ENCODE measurements around the gene P2RX3. TPM values are rescaled to one million over a fixed set of nuclear protein-coding genes. Genes with fewer than 3 reads are reported as not detected.

The P2RX3 gene
- total and polyA plus RNA-seq, 10 of the 15 experiments (the other 5 are each of a cell fraction or from before 2014, with no cell fraction given) = 0.05 to 0.12 TPM; not detected in 8

- in situ Hi-C loops (cut with MboI) (no loop called here), intact Hi-C loops (cut with micrococcal nuclease; ENCODE audit: unreplicated experiment) (no loop called here)
- ChIA-PET RAD21 (ENCODE audit: unreplicated experiment) (no interaction called here), SMC1A (ENCODE audit: uncharacterized antibody, unreplicated experiment) (no interaction called here), POLR2A (no interaction called here), CTCF (interaction anchor here (1.5 kb wide), 1 partner anchor 56 kb away, joined by 4 read pairs; no protein-coding TSS in a partner anchor)
- Histone ChIP-seq H3K27ac (ENCODE audit: control insufficient read depth, insufficient read depth) (no peak overlapping the region), H4K20me1 (ENCODE audit: control insufficient read depth, insufficient read depth) (no peaks in the 10 kb centered on the region), H3K9me3 (replicated peaks; ENCODE audit: control insufficient read depth, insufficient read depth, low read length) (no peaks in the 10 kb centered on the region), H3K36me3 (ENCODE audit: control insufficient read depth in 2 of 2, insufficient read depth in 2 of 2, low read length in 1 of 2) (no peaks in the 10 kb centered on the region; a peak in 1 of 4 replicates), H3K79me2 (ENCODE audit: control insufficient read depth, insufficient read depth, low read length) (no peaks in the 10 kb centered on the region), H3K4me2 (ENCODE audit: control insufficient read depth, insufficient read depth) (no peak overlapping the region), H3K27me3 (replicated peaks in 1 of 2; ENCODE audit: control insufficient read depth in 2 of 2, insufficient read depth in 2 of 2, low read length in 1 of 2) (no peaks in the 10 kb centered on the region), H3K9ac (ENCODE audit: control insufficient read depth, insufficient read depth, low read length) (no peak overlapping the region), H2AFZ (ENCODE audit: control insufficient read depth, low read depth, low read length) (no peak overlapping the region), H3K4me3 (no peak overlapping the region), H3K4me1 (ENCODE audit: control insufficient read depth, insufficient read depth, low read length) (0 out of 2 replicates have a peak, but pooled peaks cover 3% of the 10 kb centered on the region)
- 84% methylated on average over 8 of the region's 8 CpGs for WGBS (ENCODE audit: insufficient coverage, insufficient replicate concordance, low lambda C conversion rate, missing lambda C conversion rate)
- no peak for TF ChIP-seq SREBF2 (IDR thresholded peaks at IDR 0.05; ENCODE audit: low read length)
- TF ChIP-seq RCOR1 (conservative IDR thresholded peaks at IDR 0.05; ENCODE audit: low read depth, low read length) = no peak
- TF ChIP-seq TARDBP (IDR thresholded peaks at IDR 0.05; ENCODE audit: borderline replicate concordance) = no peak
- no peak for TF ChIP-seq NFIC (IDR thresholded peaks at IDR 0.05; ENCODE audit: low read depth, low read length)
- no peak for TF ChIP-seq BACH1 (IDR thresholded peaks at IDR 0.05; ENCODE audit: borderline replicate concordance)
- TF ChIP-seq NRF1 (conservative IDR thresholded peaks at IDR 0.05; ENCODE audit: low read depth, low read length) = no peak
- TF ChIP-seq CHD2 (IDR thresholded peaks at IDR 0.05; ENCODE audit: borderline replicate concordance, low read depth, low read length) = no peak
- TF ChIP-seq MEF2B (IDR thresholded peaks at IDR 0.05; ENCODE audit: partially characterized antibody, poor library complexity, severe bottlenecking) = no peak
- no peak for TF ChIP-seq RAD51 (IDR thresholded peaks at IDR 0.05)
- no peak for TF ChIP-seq CBX3 (IDR thresholded peaks at IDR 0.05; ENCODE audit: borderline replicate concordance, low read depth)
- no peak for TF ChIP-seq MYC (IDR thresholded peaks at IDR 0.05; ENCODE audit: insufficient read depth, insufficient read length, insufficient replicate concordance, low read length, severe bottlenecking)
- TF ChIP-seq, protein P1, sequence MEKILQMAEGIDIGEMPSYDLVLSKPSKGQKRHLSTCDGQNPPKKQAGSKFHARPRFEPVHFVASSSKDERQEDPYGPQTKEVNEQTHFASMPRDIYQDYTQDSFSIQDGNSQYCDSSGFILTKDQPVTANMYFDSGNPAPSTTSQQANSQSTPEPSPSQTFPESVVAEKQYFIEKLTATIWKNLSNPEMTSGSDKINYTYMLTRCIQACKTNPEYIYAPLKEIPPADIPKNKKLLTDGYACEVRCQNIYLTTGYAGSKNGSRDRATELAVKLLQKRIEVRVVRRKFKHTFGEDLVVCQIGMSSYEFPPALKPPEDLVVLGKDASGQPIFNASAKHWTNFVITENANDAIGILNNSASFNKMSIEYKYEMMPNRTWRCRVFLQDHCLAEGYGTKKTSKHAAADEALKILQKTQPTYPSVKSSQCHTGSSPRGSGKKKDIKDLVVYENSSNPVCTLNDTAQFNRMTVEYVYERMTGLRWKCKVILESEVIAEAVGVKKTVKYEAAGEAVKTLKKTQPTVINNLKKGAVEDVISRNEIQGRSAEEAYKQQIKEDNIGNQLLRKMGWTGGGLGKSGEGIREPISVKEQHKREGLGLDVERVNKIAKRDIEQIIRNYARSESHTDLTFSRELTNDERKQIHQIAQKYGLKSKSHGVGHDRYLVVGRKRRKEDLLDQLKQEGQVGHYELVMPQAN (conservative IDR thresholded peaks at IDR 0.05) = no peak
- TF ChIP-seq IKZF1 (conservative IDR thresholded peaks at IDR 0.05) = no peak
- no peak for TF ChIP-seq HCFC1 (IDR thresholded peaks at IDR 0.05; ENCODE audit: low read length)
- TF ChIP-seq, protein P2, sequence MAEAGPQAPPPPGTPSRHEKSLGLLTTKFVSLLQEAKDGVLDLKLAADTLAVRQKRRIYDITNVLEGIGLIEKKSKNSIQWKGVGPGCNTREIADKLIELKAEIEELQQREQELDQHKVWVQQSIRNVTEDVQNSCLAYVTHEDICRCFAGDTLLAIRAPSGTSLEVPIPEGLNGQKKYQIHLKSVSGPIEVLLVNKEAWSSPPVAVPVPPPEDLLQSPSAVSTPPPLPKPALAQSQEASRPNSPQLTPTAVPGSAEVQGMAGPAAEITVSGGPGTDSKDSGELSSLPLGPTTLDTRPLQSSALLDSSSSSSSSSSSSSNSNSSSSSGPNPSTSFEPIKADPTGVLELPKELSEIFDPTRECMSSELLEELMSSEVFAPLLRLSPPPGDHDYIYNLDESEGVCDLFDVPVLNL (IDR thresholded peaks at IDR 0.05; ENCODE audit: low read depth, low read length) = no peak
- FAIRE-seq (no peak), ATAC-seq (no peak), DNase-seq (ENCODE audit: low read depth, low spot score) (no peak)
- no TSS peak for BruUV-seq (replicated peaks)
Observed at GRCh38 chr11:57305523-57305922, 32.6 kb upstream of the P2RX3 start.
